Liver (tissue), 9 donors: ENCODE data around the gene GRIN2A. TPM values are rescaled to one million over a fixed set of nuclear protein-coding genes. Genes with fewer than 3 reads are reported as not detected.

Experiments
- DNase-seq: peaks from one replicate; pipeline ENCODE4 v3.0.0-alpha.2; 2017; ENCODE audit warnings: low spot score
- H3K27ac ChIP-seq, 2 donors: one replicate each; pipeline ENCODE4 v1.7.0; 2013; ENCODE audit warnings: inconsistent platforms in 2 of 2, low read length in 2 of 2, control low read depth in 1 of 2, low read depth in 1 of 2, mild to moderate bottlenecking in 1 of 2
- H3K27me3 ChIP-seq, 4 donors: one replicate each; pipeline versions ENCODE4 v1.6.1 to v1.7.0; 2013; ENCODE audit warnings: low read length in 3 of 4, inconsistent platforms in 1 of 4, mild to moderate bottlenecking in 1 of 4, moderate library complexity in 1 of 4; ENCODE audit not compliant: control insufficient read depth in 4 of 4, insufficient read depth in 4 of 4
- H3K36me3 ChIP-seq, 4 donors: one replicate each; pipeline versions ENCODE4 v1.6.1 to v1.7.0; 2013; ENCODE audit warnings: low read length in 3 of 4, mild to moderate bottlenecking in 3 of 4, low read depth in 1 of 4, moderate library complexity in 1 of 4; ENCODE audit not compliant: control insufficient read depth in 4 of 4, insufficient read depth in 3 of 4
- H3K4me1 ChIP-seq, 4 donors: one replicate each; pipeline versions ENCODE4 v1.6.1 to v1.7.0; 2013; ENCODE audit warnings: low read length in 3 of 4, mild to moderate bottlenecking in 3 of 4, moderate library complexity in 1 of 4; ENCODE audit not compliant: control insufficient read depth in 4 of 4, insufficient read depth in 4 of 4
- H3K4me3 ChIP-seq, 3 donors: one replicate each; pipeline versions ENCODE4 v1.6.1 to v1.7.0; 2013; ENCODE audit warnings: low read length in 3 of 3, control low read depth in 1 of 3, low read depth in 1 of 3, mild to moderate bottlenecking in 1 of 3
- H3K9ac ChIP-seq, 2 donors: one replicate each; pipeline ENCODE4 v1.7.0; 2013; ENCODE audit warnings: low read length in 2 of 2, mild to moderate bottlenecking in 2 of 2, moderate library complexity in 2 of 2, control low read depth in 1 of 2, low read depth in 1 of 2
- H3K9me3 ChIP-seq, 4 donors: one replicate each; pipeline versions ENCODE4 v1.6.1 to v1.7.0; 2013; ENCODE audit warnings: low read length in 3 of 4; ENCODE audit not compliant: control insufficient read depth in 4 of 4
- EGR1 ChIP-seq, 2 donors: IDR thresholded peaks; 2 replicates each; pipeline ENCODE4 v1.6.1; 2016 to 2018; ENCODE audit warnings: antibody characterized with exemption in 2 of 2, low read depth in 2 of 2
- FOXA1 ChIP-seq: IDR thresholded peaks from 2 replicates; pipeline ENCODE4 v1.6.1; 2016; ENCODE audit warnings: antibody characterized with exemption
- FOXA2 ChIP-seq: IDR thresholded peaks from 2 replicates; pipeline ENCODE4 v1.6.1; 2016; ENCODE audit warnings: antibody characterized with exemption
- GABPA ChIP-seq, 2 donors: IDR thresholded peaks in 1 of 2; conservative IDR thresholded peaks in 1 of 2; 2 replicates each; pipeline ENCODE4 v1.6.1; 2016; ENCODE audit warnings: antibody characterized with exemption in 2 of 2, mild to moderate bottlenecking in 1 of 2, moderate library complexity in 1 of 2
- HNF4G ChIP-seq: IDR thresholded peaks from 2 replicates; pipeline ENCODE4 v1.6.1; 2016; ENCODE audit warnings: antibody characterized with exemption
- JUND ChIP-seq, 2 donors: IDR thresholded peaks; 2 replicates each; pipeline ENCODE4 v1.6.1; 2016; ENCODE audit warnings: antibody characterized with exemption in 2 of 2
- NR2F2 ChIP-seq: IDR thresholded peaks from 2 replicates; pipeline ENCODE4 v1.6.1; 2016; ENCODE audit warnings: antibody characterized with exemption
- RAD21 ChIP-seq, 2 donors: IDR thresholded peaks; 2 replicates each; pipeline ENCODE4 v1.6.1; 2016; ENCODE audit warnings: antibody characterized with exemption in 2 of 2, mild to moderate bottlenecking in 2 of 2
- RXRA ChIP-seq, 2 donors: IDR thresholded peaks; 2 replicates each; pipeline ENCODE4 v1.6.1; 2017 to 2018; ENCODE audit warnings: antibody characterized with exemption in 2 of 2, mild to moderate bottlenecking in 1 of 2
- SP1 ChIP-seq: IDR thresholded peaks from 2 replicates; pipeline ENCODE4 v1.6.1; 2018; ENCODE audit warnings: antibody characterized with exemption, mild to moderate bottlenecking
- TAF1 ChIP-seq: conservative IDR thresholded peaks from 2 replicates; pipeline ENCODE4 v1.6.1; 2016; ENCODE audit warnings: antibody characterized with exemption, mild to moderate bottlenecking
- YY1 ChIP-seq: IDR thresholded peaks from 2 replicates; pipeline ENCODE4 v1.6.1; 2016; ENCODE audit warnings: antibody characterized with exemption, mild to moderate bottlenecking
- WGBS: extraction: QIAGEN DNeasy Blood & Tissue Kit; methylation state at CpG from one replicate; pipeline ENCODE4 v1.1.7; 2013; 5-methylcytosine and 5-hydroxymethylcytosine counted together
- polyA plus RNA-seq, 2 donors: library from polyadenylated mRNA; stranded (reverse) in 1 of 2; unstranded in 1 of 2; fragments of 200-250 nt in 1 of 2; fragments of >200 nt in 1 of 2; fragmentation: Nextera tagmentation in 1 of 2; extraction: Ambion mirVana in 1 of 2; gene quantifications; one replicate each; pipeline versions ENCODE4 v1.2.1 to v1.2.3, GENCODE V29; 2013 to 2015
- total RNA-seq, 2 donors: library from RNA; depleted of rRNA; stranded (reverse); fragments of >200 nt; gene quantifications; one replicate each; pipeline ENCODE4 v1.2.3, GENCODE V29; 2014
- TF ChIP-seq, protein P1 (sequence below): IDR thresholded peaks from 2 replicates; pipeline ENCODE4 v1.6.1; 2016; ENCODE audit warnings: antibody characterized with exemption
- TF ChIP-seq, protein P2 (sequence below): fragments of 150-350 bp; IDR thresholded peaks from 2 replicates; pipeline ENCODE4 v1.5.1; 2017; ENCODE audit warnings: improper control_type of control experiment, low read depth, low read length; ENCODE audit not compliant: missing input control
- TF ChIP-seq, protein P3 (sequence below): IDR thresholded peaks from 2 replicates; pipeline ENCODE4 v1.6.1; 2016; ENCODE audit warnings: antibody characterized with exemption, mild to moderate bottlenecking
- TF ChIP-seq, protein P4 (sequence below): IDR thresholded peaks from 2 replicates; pipeline ENCODE4 v1.6.1; 2016; ENCODE audit warnings: antibody characterized with exemption
- TF ChIP-seq, protein P5 (sequence below): IDR thresholded peaks from 2 replicates; pipeline ENCODE4 v1.6.1; 2016; ENCODE audit warnings: antibody characterized with exemption
- donor health status: healthy.
- donor health status: healthy.
- donor health status: healthy.
- donor health status: healthy.
- donor health status: healthy.

Gene GRIN2A
- total and polyA plus RNA-seq, 4 donors: under 0.01 to 0.08 (median 0.07) TPM; not detected in 1

DNA sequence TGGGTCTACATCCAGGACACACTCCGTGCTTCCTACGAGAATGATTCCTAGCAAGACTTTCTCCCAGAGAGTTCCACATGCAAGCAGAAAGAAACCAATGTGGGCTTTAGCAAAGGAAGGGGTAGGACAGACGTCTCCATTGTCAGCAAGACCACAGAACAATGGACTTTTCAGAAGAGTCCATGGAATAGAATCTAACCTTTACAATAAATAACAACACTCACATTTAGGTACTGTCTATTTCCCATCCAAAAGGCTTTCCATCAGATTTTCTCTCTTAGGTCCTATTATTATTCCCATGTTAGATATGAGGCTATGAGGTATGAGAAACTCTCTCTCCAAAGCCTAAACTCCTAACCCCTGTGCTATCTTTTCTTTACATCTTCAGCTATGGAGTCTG is 360.9 kb downstream of the GRIN2A start (continued):
- no peak for TF ChIP-seq FOXA2

DNA sequence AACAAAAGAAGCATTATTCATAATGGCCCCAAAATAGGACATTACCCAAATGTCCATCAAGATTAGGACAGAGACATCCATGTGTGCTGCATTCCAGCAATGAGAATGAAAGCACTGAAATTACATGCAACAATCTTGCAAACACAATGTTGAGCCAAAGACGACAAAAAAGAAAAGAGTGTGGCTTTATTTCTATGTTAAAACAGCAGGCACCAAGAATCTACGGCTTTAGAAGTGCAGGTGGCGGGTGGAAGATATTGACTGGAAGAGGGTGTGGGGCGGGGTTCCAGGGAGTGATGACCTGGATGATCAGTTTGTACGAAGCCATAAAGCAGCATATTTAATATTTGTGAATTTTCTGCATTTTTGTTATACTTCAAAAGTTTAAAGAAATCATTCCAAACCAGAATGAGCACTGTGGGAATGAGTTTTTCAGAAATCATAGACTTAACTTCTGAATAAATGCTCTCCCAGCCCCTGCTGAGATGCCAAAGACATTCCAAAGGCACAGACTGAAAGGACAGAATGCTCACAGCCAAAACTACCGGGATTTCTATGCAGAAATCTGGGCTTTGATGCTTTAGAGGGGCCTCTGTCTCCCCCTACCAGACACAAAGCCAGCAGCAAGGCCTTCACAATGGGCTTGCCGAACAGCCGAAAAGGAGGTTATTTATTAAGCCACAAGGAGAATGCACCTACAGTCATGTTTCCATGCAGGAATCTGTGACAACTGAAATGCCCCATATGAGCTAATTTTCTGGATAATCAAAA is 361.6 kb downstream of the GRIN2A start:
- no peak overlapping the region for H3K9ac ChIP-seq
- no peaks in the 10 kb centered on the region for H3K36me3 ChIP-seq
- no peaks in the 10 kb centered on the region for H3K4me1 ChIP-seq
- DNase-seq: no peak
- TF ChIP-seq RAD21 (IDR thresholded peaks at IDR 0.05): no peak
- TF ChIP-seq HNF4G: no peak
- no peak for TF ChIP-seq GABPA (IDR thresholded peaks at IDR 0.05 in 1 of 2, conservative IDR thresholded peaks at IDR 0.05 in 1 of 2)
- TF ChIP-seq YY1: no peak
- TF ChIP-seq, protein P1, sequence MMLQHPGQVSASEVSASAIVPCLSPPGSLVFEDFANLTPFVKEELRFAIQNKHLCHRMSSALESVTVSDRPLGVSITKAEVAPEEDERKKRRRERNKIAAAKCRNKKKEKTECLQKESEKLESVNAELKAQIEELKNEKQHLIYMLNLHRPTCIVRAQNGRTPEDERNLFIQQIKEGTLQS: no peak
- TF ChIP-seq TAF1: no peak
- no peak for TF ChIP-seq FOXA2
- TF ChIP-seq, protein P2, sequence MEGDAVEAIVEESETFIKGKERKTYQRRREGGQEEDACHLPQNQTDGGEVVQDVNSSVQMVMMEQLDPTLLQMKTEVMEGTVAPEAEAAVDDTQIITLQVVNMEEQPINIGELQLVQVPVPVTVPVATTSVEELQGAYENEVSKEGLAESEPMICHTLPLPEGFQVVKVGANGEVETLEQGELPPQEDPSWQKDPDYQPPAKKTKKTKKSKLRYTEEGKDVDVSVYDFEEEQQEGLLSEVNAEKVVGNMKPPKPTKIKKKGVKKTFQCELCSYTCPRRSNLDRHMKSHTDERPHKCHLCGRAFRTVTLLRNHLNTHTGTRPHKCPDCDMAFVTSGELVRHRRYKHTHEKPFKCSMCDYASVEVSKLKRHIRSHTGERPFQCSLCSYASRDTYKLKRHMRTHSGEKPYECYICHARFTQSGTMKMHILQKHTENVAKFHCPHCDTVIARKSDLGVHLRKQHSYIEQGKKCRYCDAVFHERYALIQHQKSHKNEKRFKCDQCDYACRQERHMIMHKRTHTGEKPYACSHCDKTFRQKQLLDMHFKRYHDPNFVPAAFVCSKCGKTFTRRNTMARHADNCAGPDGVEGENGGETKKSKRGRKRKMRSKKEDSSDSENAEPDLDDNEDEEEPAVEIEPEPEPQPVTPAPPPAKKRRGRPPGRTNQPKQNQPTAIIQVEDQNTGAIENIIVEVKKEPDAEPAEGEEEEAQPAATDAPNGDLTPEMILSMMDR: no peak
- no peak for TF ChIP-seq JUND (IDR thresholded peaks at IDR 0.05)
- TF ChIP-seq, protein P3, sequence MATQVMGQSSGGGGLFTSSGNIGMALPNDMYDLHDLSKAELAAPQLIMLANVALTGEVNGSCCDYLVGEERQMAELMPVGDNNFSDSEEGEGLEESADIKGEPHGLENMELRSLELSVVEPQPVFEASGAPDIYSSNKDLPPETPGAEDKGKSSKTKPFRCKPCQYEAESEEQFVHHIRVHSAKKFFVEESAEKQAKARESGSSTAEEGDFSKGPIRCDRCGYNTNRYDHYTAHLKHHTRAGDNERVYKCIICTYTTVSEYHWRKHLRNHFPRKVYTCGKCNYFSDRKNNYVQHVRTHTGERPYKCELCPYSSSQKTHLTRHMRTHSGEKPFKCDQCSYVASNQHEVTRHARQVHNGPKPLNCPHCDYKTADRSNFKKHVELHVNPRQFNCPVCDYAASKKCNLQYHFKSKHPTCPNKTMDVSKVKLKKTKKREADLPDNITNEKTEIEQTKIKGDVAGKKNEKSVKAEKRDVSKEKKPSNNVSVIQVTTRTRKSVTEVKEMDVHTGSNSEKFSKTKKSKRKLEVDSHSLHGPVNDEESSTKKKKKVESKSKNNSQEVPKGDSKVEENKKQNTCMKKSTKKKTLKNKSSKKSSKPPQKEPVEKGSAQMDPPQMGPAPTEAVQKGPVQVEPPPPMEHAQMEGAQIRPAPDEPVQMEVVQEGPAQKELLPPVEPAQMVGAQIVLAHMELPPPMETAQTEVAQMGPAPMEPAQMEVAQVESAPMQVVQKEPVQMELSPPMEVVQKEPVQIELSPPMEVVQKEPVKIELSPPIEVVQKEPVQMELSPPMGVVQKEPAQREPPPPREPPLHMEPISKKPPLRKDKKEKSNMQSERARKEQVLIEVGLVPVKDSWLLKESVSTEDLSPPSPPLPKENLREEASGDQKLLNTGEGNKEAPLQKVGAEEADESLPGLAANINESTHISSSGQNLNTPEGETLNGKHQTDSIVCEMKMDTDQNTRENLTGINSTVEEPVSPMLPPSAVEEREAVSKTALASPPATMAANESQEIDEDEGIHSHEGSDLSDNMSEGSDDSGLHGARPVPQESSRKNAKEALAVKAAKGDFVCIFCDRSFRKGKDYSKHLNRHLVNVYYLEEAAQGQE: no peak
- TF ChIP-seq FOXA1: no peak
- no peak for TF ChIP-seq EGR1 (IDR thresholded peaks at IDR 0.05; ENCODE audit: low read depth in 2 of 2)
- TF ChIP-seq SP1: no peak
- TF ChIP-seq, protein P4, sequence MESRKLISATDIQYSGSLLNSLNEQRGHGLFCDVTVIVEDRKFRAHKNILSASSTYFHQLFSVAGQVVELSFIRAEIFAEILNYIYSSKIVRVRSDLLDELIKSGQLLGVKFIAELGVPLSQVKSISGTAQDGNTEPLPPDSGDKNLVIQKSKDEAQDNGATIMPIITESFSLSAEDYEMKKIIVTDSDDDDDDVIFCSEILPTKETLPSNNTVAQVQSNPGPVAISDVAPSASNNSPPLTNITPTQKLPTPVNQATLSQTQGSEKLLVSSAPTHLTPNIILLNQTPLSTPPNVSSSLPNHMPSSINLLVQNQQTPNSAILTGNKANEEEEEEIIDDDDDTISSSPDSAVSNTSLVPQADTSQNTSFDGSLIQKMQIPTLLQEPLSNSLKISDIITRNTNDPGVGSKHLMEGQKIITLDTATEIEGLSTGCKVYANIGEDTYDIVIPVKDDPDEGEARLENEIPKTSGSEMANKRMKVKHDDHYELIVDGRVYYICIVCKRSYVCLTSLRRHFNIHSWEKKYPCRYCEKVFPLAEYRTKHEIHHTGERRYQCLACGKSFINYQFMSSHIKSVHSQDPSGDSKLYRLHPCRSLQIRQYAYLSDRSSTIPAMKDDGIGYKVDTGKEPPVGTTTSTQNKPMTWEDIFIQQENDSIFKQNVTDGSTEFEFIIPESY: no peak
- TF ChIP-seq, protein P5, sequence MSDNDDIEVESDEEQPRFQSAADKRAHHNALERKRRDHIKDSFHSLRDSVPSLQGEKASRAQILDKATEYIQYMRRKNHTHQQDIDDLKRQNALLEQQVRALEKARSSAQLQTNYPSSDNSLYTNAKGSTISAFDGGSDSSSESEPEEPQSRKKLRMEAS: no peak
- no peak for TF ChIP-seq NR2F2
- no peak for TF ChIP-seq RXRA (IDR thresholded peaks at IDR 0.05)
- H3K9me3 ChIP-seq: no peaks in the 10 kb centered on the region
- 41% methylated on average over 8 of the region's 8 CpGs for WGBS
- H3K27me3 ChIP-seq: peaks cover 0 to 3% (median 0%) of the 10 kb centered on the region in 4 donors
- H3K27ac ChIP-seq: no peak overlapping the region
- H3K4me3 ChIP-seq: no peak overlapping the region
